DOHH2 (cell line): Measurements from ENCODE around the gene TPO.

ENCODE experiments used
- EZH2phosphoT487 ChIP-seq: fragments of 200-600 bp; sonication (generic); IDR thresholded peaks from 2 replicates; pipeline ENCODE4 v1.6.1; 2017; ENCODE audit warnings: borderline replicate concordance, mild to moderate bottlenecking, antibody characterized with exemption, low read length, moderate library complexity, mixed read lengths
- TF ChIP-seq, protein P1 (sequence below): fragments of 200-600 bp; sonication (generic); IDR thresholded peaks from one replicate; pipeline ENCODE4 v1.5.1; 2014; ENCODE audit warnings: antibody characterized with exemption, mild to moderate bottlenecking, low read depth, low read length; ENCODE audit not compliant: poor library complexity, severe bottlenecking

DNA sequence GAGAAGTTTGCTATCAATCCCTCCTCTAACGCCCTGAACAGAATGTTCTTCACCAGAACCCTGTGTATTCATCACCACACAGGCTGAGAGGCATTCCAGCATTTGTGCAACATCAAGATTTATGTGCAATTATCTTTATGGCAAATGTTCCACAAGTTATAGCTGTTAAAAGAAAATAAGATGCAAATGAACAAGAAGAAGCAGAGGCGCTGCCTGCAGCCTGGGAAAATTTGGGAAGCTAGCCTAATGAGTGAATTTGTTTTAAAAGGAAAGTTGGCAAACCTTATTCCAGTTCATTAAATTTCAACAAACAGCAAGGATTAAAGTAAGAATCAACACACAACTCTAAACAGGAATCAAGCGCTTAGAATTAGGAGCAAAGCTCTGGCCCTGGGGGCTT lies 5.3 kb downstream of the TPO start:
- TF ChIP-seq, protein P1, sequence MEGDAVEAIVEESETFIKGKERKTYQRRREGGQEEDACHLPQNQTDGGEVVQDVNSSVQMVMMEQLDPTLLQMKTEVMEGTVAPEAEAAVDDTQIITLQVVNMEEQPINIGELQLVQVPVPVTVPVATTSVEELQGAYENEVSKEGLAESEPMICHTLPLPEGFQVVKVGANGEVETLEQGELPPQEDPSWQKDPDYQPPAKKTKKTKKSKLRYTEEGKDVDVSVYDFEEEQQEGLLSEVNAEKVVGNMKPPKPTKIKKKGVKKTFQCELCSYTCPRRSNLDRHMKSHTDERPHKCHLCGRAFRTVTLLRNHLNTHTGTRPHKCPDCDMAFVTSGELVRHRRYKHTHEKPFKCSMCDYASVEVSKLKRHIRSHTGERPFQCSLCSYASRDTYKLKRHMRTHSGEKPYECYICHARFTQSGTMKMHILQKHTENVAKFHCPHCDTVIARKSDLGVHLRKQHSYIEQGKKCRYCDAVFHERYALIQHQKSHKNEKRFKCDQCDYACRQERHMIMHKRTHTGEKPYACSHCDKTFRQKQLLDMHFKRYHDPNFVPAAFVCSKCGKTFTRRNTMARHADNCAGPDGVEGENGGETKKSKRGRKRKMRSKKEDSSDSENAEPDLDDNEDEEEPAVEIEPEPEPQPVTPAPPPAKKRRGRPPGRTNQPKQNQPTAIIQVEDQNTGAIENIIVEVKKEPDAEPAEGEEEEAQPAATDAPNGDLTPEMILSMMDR, result no peak
- TF ChIP-seq EZH2phosphoT487, result no peak
